ENCODE measurements around the gene DYNC1I1. TPM values are rescaled to one million over a fixed set of nuclear protein-coding genes. Genes with fewer than 3 reads are reported as not detected.

DYNC1I1 gene
- total and polyA plus RNA-seq, 2 of the 4 experiments (the other 2 are of a cell fraction) = under 0.01 to 0.15 TPM

DNA sequence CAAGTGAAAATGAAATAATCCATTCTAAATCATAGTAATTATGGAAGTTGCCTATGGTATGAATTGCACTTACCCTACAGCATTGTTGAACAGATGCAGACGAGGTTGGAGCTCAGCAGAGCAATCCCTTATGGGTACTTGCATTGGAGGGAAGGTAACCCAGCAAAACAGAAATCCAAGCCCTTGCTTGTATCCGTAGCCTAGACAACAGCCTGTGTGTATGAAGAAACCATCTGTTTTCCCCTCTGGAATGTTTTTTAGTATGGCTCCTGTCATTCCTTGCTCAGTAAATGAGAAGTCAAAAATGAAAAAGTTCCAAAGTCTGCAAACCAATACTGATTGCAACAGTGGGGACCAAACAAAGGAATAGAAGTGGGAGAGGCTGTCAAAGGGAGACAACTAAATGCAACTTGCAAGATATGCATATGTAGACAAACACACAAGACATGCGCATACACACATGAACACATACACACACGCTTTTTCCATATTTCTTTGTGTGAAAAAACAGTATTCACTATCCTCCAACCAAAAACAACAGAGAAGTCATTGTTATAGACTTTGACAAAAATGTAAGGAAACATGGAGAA lies 260.8 kb downstream of the DYNC1I1 start:
- Histone ChIP-seq H3K27me3 (ENCODE audit: control insufficient read depth, insufficient read depth, low read length) (0 out of 2 replicates have a peak, but pooled peaks cover 2% of the 10 kb centered on the region), H3K4me2 (ENCODE audit: low read depth, low read length) (no peak overlapping the region), H2AFZ (replicated peaks; ENCODE audit: low read length, poor library complexity) (no peak overlapping the region), H4K8ac (ENCODE audit: low read depth in 2 of 2, low read length in 2 of 2) (no peak overlapping the region), H3K56ac (ENCODE audit: extremely low read depth, insufficient read depth, low read length) (no peak overlapping the region), H4K5ac (ENCODE audit: low read depth, low read length) (no peak overlapping the region), H2AK9ac (replicated peaks; ENCODE audit: low read depth, low read length, poor library complexity) (no peak overlapping the region), H2AK5ac (ENCODE audit: low read depth, low read length) (no peak overlapping the region), H3K27ac (ENCODE audit: insufficient read depth, low read length) (no peak overlapping the region), H3K23ac (ENCODE audit: low read depth, low read length) (no peak overlapping the region), H3K4me3 (ENCODE audit: insufficient read depth, low read depth, low read length) (no peak overlapping the region), H3K4ac (ENCODE audit: low read depth, low read length) (no peak overlapping the region), H3K14ac (replicated peaks; ENCODE audit: low read depth, low read length) (no peak overlapping the region), H2BK5ac (ENCODE audit: low read depth, low read length, poor library complexity, severe bottlenecking) (no peak overlapping the region), H3K9ac (ENCODE audit: low read depth, low read length) (no peak overlapping the region), H2BK20ac (ENCODE audit: low read depth, low read length) (no peak overlapping the region), H3K79me1 (ENCODE audit: low read depth in 1 of 2, low read length in 2 of 2) (no peaks in the 10 kb centered on the region), H4K20me1 (ENCODE audit: insufficient read depth, low read length) (no peaks in the 10 kb centered on the region), H3K18ac (ENCODE audit: low read depth, low read length) (no peak overlapping the region), H4K91ac (ENCODE audit: insufficient read depth, low read depth, low read length) (no peak overlapping the region), H3K36me3 (ENCODE audit: control insufficient read depth, insufficient read depth, low read length) (no peaks in the 10 kb centered on the region), H3K9me3 (ENCODE audit: control insufficient read depth, insufficient read depth, low read length) (no peaks in the 10 kb centered on the region), H3K4me1 (ENCODE audit: control insufficient read depth, insufficient read depth, low read length) (no peaks in the 10 kb centered on the region), H2BK15ac (ENCODE audit: low read depth, low read length) (no peak overlapping the region), H3K9me1 (ENCODE audit: insufficient read depth, low read length) (no peaks in the 10 kb centered on the region), H2BK120ac (ENCODE audit: low read depth, low read length) (no peak overlapping the region)
- dilution Hi-C loops (cut with HindIII; ENCODE audit: low sequenced_read_pairs, unreplicated experiment) = no loop called here
- intact Hi-C loops (cut with micrococcal nuclease) = no loop called here
- DNase-seq = no peak
- no peak for ATAC-seq (ENCODE audit: low read depth)
- ChIA-PET POLR2A (ENCODE audit: unreplicated experiment) (no interaction called here), CTCF (no interaction called here)
- TF ChIP-seq, protein P1, sequence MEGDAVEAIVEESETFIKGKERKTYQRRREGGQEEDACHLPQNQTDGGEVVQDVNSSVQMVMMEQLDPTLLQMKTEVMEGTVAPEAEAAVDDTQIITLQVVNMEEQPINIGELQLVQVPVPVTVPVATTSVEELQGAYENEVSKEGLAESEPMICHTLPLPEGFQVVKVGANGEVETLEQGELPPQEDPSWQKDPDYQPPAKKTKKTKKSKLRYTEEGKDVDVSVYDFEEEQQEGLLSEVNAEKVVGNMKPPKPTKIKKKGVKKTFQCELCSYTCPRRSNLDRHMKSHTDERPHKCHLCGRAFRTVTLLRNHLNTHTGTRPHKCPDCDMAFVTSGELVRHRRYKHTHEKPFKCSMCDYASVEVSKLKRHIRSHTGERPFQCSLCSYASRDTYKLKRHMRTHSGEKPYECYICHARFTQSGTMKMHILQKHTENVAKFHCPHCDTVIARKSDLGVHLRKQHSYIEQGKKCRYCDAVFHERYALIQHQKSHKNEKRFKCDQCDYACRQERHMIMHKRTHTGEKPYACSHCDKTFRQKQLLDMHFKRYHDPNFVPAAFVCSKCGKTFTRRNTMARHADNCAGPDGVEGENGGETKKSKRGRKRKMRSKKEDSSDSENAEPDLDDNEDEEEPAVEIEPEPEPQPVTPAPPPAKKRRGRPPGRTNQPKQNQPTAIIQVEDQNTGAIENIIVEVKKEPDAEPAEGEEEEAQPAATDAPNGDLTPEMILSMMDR (conservative IDR thresholded peaks at IDR 0.05; ENCODE audit: low read depth, low read length) = no peak
- TF ChIP-seq CHD1 (IDR thresholded peaks at IDR 0.05; ENCODE audit: low read depth, low read length) = no peak
- no peak for TF ChIP-seq POLR2A (IDR thresholded peaks at IDR 0.05; ENCODE audit: low read depth, low read length)
- TF ChIP-seq, protein P2, sequence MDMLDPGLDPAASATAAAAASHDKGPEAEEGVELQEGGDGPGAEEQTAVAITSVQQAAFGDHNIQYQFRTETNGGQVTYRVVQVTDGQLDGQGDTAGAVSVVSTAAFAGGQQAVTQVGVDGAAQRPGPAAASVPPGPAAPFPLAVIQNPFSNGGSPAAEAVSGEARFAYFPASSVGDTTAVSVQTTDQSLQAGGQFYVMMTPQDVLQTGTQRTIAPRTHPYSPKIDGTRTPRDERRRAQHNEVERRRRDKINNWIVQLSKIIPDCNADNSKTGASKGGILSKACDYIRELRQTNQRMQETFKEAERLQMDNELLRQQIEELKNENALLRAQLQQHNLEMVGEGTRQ (IDR thresholded peaks at IDR 0.05; ENCODE audit: low read depth, low read length) = no peak
- TF ChIP-seq BHLHE40 (IDR thresholded peaks at IDR 0.05; ENCODE audit: low read depth, low read length) = no peak
- in situ Hi-C loops (cut with MboI; ENCODE audit: low sequenced_read_pairs) = no loop called here
- no TSS peak for BruUV-seq (replicated peaks)
- WGBS, 2 experiments (ENCODE audit: extremely low coverage in 2 of 2, insufficient read length in 1 of 2) = no CpG with 5 or more reads among the region's 4 CpGs
